ENCODE measurements around the gene STX1B.
"Not testable (repeated sequence)": the region's sequence is repeated elsewhere in the genome, so short reads cannot be mapped to it uniquely, and the experiment has no call there.

Gene STX1B

GRCh38 chr16:30951750-30952149, 58.7 kb downstream of the STX1B start:
- no peak for DNase-seq (ENCODE audit: low read depth)

GRCh38 chr16:30951193-30951592, 59.2 kb downstream of the STX1B start:
- DNase-seq (ENCODE audit: low read depth) = no peak

DNA sequence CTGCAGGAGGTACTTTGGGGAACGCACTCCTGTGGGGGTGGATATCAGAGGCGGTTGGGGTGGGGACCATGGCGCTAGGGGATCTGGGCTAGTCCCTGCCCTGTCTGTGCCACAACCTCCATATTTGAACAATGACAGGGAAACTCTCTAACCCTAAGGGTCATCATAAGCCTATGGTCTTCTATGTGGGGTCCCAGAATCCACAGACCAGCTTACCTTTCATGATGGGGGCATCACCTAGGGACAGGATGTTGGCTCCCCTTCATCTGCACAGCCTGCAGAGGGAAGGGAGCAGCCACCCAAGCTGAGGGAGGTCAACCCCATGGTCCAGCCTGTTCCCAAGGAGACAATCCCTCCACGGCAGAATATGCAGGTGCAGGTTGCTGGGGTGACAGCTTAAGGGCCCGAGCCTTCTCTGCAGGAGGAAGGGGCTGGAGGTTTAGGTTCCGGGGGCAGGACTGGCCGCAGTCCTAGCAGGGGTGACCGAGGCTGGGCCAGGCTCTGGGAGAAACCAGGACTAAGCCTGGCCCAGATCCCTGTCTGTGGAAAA, 59.8 kb downstream of the STX1B start:
- no peak for DNase-seq (ENCODE audit: low read depth)

GRCh38 chr16:30949650-30950515, 60.6 kb downstream of the STX1B start:
- DNase-seq (ENCODE audit: low read depth) = peak; percentile 92

DNA sequence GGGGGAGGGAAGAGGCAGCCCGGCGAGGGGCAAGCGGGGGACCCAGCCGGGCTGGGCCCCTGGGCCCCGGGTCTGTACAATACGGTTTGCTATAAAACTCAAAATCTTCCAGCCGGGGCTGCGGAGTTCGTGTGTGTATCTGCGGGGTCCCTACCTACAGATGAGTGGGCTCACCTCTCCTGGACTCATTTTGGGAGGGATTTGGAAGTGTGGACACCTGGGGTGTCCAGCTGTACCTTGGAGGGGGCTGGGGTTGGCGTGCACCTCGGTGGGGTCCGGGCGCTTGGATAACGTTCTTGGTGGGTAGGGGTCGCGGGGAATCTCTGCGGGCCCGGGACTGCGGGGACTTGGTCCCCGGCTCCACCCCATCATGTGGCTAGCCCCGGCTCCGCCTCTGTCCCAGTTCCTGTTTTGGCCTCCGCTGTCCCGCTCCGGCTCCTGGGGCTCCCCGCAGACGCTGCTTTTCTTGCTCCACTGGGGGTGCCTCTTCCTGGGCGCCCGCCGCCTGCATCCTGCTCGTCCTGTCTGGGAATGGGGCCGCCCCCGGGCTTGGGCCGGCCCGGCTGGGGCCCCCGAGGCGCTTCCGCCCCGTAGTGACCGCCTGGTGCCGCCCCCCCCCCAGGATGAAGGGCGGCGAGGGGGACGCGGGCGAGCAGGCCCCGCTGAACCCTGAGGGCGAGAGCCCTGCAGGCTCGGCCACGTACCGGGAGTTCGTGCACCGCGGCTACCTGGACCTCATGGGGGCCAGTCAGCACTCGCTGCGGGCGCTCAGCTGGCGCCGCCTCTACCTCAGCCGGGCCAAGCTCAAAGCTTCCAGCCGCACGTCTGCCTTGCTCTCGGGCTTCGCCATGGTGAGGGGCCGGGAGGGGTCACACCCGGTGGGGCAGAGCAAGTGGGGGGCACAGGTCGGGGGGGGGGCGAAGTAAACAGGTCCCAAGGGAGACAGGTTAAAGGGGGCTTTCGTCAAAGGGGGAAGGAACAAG, 61.5 kb downstream of the STX1B start, which contains the start of gene ORAI3:
TSS of gene ORAI3 (plus strand) at position 402 of the 983 bp plus-strand sequence. CDS start at position 624, 222 bp downstream.
- peak; percentile 57 for DNase-seq (ENCODE audit: low read depth)

DNA sequence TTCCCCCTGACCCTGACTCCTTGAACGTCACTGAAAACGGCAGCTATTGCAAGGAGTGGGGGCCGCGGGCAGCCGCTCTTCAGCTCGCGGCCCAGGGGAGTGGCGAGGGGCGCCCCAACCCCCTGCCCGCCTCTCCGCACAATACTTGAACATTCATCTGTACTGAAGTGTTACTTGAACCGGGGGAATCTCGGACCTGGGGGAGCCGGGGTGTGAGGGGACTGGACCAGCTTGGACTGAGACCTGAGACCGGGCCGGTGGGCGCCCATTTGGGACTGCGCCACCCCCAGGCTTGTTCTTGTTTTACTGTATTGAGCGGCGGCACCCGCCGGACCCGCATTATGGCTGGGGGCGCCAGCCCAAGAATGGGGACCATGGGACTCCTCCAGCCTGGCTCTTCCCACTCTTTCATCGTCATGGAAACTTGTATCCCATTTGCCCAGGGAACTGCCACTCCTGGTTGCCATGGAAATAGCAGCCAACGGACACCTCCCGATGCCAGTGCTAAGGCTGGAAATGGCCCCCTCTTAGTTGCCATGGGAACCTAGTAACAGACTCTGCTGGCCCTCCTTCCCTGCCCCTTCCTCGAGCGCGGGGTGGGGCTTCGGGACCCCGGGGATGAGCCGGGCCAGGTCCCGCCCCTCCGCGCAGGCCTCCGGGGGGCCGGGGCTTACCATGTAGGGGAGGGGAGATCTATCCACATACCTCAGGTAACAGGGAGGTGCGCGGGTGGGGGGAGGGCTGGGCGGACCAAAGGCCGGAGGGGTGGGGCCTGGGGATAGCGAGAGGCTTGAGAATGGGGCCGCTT, 62.4 kb downstream of the STX1B start:
- no peak for DNase-seq (ENCODE audit: low read depth)

- no peak for DNase-seq (ENCODE audit: low read depth)
Measured at GRCh38 chr16:30947541-30947858, 62.9 kb downstream of the STX1B start.

DNA sequence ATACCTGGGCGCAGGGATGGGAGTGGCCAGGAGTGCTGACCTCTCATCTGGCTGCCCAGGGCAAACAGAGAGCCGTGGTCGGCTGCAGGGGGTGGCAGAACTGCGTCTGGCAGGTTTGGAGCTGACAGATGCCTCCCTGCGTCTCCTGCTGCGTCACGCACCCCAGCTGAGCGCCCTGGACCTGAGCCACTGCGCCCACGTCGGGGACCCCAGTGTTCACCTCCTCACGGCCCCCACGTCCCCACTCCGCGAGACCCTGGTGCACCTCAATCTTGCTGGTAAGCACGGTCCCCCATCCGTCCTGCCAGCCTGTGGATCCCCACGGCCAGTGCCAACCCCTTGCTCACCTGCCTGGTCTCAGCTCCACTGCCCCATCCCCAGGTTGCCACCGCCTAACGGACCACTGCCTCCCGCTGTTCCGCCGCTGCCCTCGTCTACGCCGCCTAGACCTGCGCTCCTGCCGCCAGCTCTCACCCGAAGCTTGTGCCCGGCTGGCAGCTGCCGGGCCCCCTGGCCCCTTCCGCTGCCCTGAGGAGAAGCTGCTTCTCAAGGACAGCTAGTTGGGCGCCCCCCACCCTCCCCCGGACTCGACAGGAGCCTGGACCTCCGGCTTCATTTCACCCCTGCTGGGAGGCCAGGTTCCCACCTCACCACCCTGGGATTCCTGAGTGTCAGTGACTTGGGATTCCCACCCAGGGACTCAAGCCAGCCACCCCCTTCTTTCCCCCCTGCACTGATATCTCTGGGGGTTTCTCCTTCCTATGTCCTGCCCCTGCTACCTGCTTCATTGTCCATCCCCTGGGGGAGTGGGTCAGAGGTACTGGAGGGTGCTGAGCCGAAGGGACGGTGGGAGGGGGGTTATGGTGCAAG, 63.5 kb downstream of the STX1B start:
- no peak for DNase-seq (ENCODE audit: low read depth)

DNA sequence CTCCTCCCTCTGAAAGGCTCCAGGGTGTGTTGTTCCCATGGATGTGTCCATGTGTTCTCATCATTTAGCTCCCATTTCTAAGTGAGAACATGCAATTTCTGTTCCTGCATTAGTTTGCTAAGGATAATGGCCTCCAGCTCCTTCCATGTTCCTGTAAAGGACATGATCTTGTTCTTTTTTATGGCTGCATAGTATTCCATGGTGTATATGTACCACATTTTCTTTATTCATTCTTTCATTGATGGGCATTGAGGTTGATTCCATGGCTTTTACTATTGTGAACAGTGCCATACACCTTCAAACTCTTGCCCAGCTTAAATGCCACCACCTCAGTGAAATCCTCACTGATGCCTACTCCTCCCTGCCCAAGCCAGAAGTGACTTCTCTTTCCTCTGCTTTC, 66.1 kb downstream of the STX1B start:
- DNase-seq (ENCODE audit: low read depth) = no peak

DNA sequence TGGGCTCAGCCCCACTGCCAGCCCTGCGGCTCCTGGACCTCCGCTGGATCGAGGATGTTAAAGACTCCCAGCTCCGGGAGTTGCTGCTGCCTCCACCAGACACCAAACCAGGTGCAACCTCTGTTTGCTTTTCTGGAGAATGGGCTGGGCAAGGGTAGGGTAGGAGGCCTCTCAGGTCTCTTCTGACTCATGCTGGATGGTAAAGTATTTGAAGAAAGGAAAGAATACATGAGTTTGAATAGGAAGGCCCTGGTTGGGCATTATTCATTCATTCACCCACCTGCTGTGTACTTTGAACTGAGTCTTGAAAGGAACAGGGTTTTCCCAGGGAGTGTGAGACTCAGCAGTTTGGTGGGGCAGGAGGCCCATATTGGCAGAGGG, 68.0 kb downstream of the STX1B start:
- DNase-seq (ENCODE audit: low read depth) = no peak

DNA sequence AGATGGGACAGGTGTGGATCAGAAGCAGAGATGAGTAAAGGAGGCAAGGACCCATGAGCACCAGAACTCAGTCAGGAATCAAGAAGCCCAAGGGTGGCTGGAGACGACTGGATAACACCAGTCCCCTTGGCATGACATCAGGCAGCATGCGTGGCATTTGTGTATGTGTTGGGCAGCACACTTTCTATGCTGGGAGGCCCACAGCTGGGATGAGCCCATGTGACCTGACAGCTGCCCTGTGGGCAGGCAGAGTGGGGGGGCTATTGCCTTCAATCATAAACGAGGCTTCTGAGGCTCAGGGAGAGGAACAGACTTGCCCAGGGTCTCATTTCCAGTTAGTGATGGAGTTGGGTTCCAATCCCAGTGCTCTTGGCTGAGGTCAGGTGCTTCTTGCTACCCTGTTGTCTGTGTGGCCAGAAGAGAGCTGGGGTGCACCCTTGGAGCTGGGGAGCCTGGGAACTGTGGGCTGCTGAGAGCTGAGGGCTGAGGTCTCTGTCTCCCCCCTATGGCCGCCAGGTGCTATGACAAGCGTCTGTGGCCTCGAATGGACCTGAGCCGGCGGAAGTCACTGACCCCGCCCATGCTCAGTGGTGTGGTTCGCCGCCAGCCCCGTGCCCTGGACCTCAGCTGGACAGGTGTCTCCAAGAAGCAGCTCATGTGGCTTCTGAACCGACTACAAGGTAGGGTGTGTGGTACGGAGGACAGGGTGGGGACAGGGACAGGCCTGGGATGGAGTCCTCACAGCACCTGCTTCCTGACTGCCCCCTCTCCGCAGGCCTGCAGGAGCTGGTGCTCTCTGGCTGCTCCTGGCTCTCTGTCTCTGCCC, 68.6 kb downstream of the STX1B start:
- DNase-seq (ENCODE audit: low read depth) = no peak

- not testable (repeated sequence) for DNase-seq (ENCODE audit: low read depth)
Measured at GRCh38 chr16:30939571-30939970, 70.9 kb downstream of the STX1B start.

Measured in CMK (cell line).